H1 (cell line): Measurements from ENCODE around the gene ECT2L. TPM values are rescaled to one million over a fixed set of nuclear protein-coding genes. Genes with fewer than 3 reads are reported as not detected.

Experiments used
- CTCF ChIA-PET: fragments of 300-600 bp; sonication (Branson Sonifier 250); formaldehyde crosslinking; loops from one replicate; lab custom pipeline; 2021; ENCODE audit not compliant: partially characterized antibody; lab: Charles Lee
- POLR2A ChIA-PET: fragments of 300-600 bp; sonication (Branson Sonifier 250); formaldehyde crosslinking; loops from one replicate; lab custom pipeline; 2021; ENCODE audit warnings: inconsistent platforms; ENCODE audit not compliant: partially characterized antibody; lab: Charles Lee
- DNase-seq, 2 experiments: peaks; one replicate each; pipeline versions ENCODE4 v3.0.0 to v3.0.0-alpha.2; 2010 to 2022; ENCODE audit warnings: low spot score in 2 of 2, low read depth in 1 of 2, mixed read lengths in 1 of 2
- FAIRE-seq: peaks from 2 replicates; lab custom pipeline; 2011; peaks lifted over from hg19 to GRCh38; lab: Jason Lieb, UNC
- H2AFZ ChIP-seq: 2 replicates; pipeline ENCODE4 v1.8.1; 2012; ENCODE audit warnings: low read length, inconsistent platforms
- H2AK5ac ChIP-seq: 2 replicates; pipeline ENCODE4 v1.6.1; 2013; ENCODE audit warnings: low read depth, low read length
- H2BK120ac ChIP-seq: replicated peaks from 2 replicates; pipeline ENCODE3; 2013; ENCODE audit warnings: low read depth, low read length, inconsistent platforms
- H2BK12ac ChIP-seq: 2 replicates; pipeline ENCODE4 v1.6.1; 2013; ENCODE audit warnings: low read depth, low read length
- H2BK15ac ChIP-seq: 2 replicates; pipeline ENCODE4 v1.6.1; 2013; ENCODE audit warnings: low read length
- H2BK20ac ChIP-seq: 2 replicates; pipeline ENCODE4 v1.6.1; 2013; ENCODE audit warnings: low read length
- H2BK5ac ChIP-seq: 2 replicates; pipeline ENCODE4 v1.6.1; 2013; ENCODE audit warnings: low read depth, low read length
- H3K14ac ChIP-seq: 2 replicates; pipeline ENCODE4 v1.6.1; 2013; ENCODE audit warnings: inconsistent platforms; ENCODE audit not compliant: insufficient read length
- H3K18ac ChIP-seq: 2 replicates; pipeline ENCODE4 v1.6.1; 2013; ENCODE audit warnings: low read length; ENCODE audit errors: extremely low read depth
- H3K23ac ChIP-seq: 2 replicates; pipeline ENCODE4 v1.6.1; 2013; ENCODE audit warnings: inconsistent platforms; ENCODE audit not compliant: insufficient read length
- H3K23me2 ChIP-seq: 2 replicates; pipeline ENCODE4 v1.6.1; 2013; ENCODE audit warnings: low read depth, low read length
- H3K27ac ChIP-seq: 2 replicates; pipeline ENCODE4 v1.6.1; 2011; ENCODE audit warnings: low read depth, low read length, inconsistent platforms
- H3K27me3 ChIP-seq, 4 experiments: replicated peaks in 1 of 4; 1 replicate in 1 of 4; 2 replicates in 3 of 4; pipeline versions ENCODE4 v1.6.1 to v1.8.1; 2011 to 2013; ENCODE audit warnings: low read length in 3 of 4, mild to moderate bottlenecking in 3 of 4, inconsistent platforms in 2 of 4, mixed read lengths in 2 of 4, moderate library complexity in 1 of 4; ENCODE audit not compliant: control insufficient read depth in 3 of 4, insufficient read depth in 3 of 4; ENCODE audit errors: extremely low read depth in 1 of 4
- H3K36me3 ChIP-seq, 4 experiments: 2 replicates each; pipeline versions ENCODE4 v1.6.1 to v1.8.1; 2011 to 2013; ENCODE audit warnings: mild to moderate bottlenecking in 4 of 4, low read length in 3 of 4, moderate library complexity in 2 of 4, control low read depth in 1 of 4, inconsistent platforms in 1 of 4; ENCODE audit not compliant: insufficient read depth in 4 of 4, control insufficient read depth in 2 of 4
- H3K4ac ChIP-seq: replicated peaks from 2 replicates; pipeline ENCODE3; 2013; ENCODE audit warnings: low read length, low read depth, mixed read lengths, inconsistent platforms; ENCODE audit not compliant: insufficient read length
- H3K4me1 ChIP-seq, 4 experiments: replicated peaks in 1 of 4; 1 replicate in 1 of 4; 2 replicates in 3 of 4; pipeline versions ENCODE4 v1.6.1 to v1.8.1; 2011 to 2013; ENCODE audit warnings: low read length in 3 of 4, inconsistent platforms in 2 of 4, mixed read lengths in 1 of 4; ENCODE audit not compliant: insufficient read depth in 4 of 4, control insufficient read depth in 3 of 4
- H3K4me2 ChIP-seq, 2 experiments: 2 replicates each; pipeline versions ENCODE4 v1.6.1 to v1.8.1; 2011 to 2013; ENCODE audit warnings: low read depth in 2 of 2, low read length in 2 of 2, control low read depth in 1 of 2, inconsistent platforms in 1 of 2, mild to moderate bottlenecking in 1 of 2; ENCODE audit not compliant: insufficient read depth in 1 of 2
- H3K4me3 ChIP-seq, 4 experiments: fragments of 200-600, 300-600 bp in 1 of 4; sonication (generic), shearing (Covaris generic), sonication (Bioruptor Twin) in 1 of 4; 2 replicates each; pipeline versions ENCODE4 v1.5.1 to v1.8.1; 2011 to 2016; ENCODE audit warnings: low read length in 4 of 4, low read depth in 3 of 4, control low read depth in 2 of 4, inconsistent platforms in 2 of 4, mild to moderate bottlenecking in 2 of 4, mixed read lengths in 1 of 4, moderate library complexity in 1 of 4; ENCODE audit not compliant: insufficient read depth in 2 of 4; ENCODE audit errors: extremely low read depth in 1 of 4
- H3K56ac ChIP-seq: replicated peaks from 2 replicates; pipeline ENCODE3; 2013; ENCODE audit warnings: low read depth, mild to moderate bottlenecking, mixed read lengths, low read length, inconsistent platforms; ENCODE audit not compliant: insufficient read length
- H3K79me1 ChIP-seq: 2 replicates; pipeline ENCODE4 v1.6.1; 2013; ENCODE audit warnings: low read depth, low read length, control low read depth
- H3K79me2 ChIP-seq, 2 experiments: 2 replicates each; pipeline versions ENCODE4 v1.6.1 to v1.8.1; 2012 to 2013; ENCODE audit warnings: low read length in 2 of 2, mild to moderate bottlenecking in 2 of 2, inconsistent platforms in 1 of 2; ENCODE audit not compliant: insufficient read depth in 2 of 2, control insufficient read depth in 1 of 2
- H3K9ac ChIP-seq, 4 experiments: replicated peaks in 1 of 4; 1 replicate in 1 of 4; 2 replicates in 3 of 4; pipeline versions ENCODE4 v1.6.1 to v1.8.1; 2011 to 2013; ENCODE audit warnings: low read depth in 3 of 4, low read length in 3 of 4, control low read depth in 2 of 4, mild to moderate bottlenecking in 2 of 4, moderate library complexity in 2 of 4, inconsistent platforms in 1 of 4; ENCODE audit errors: extremely low read depth in 1 of 4
- H3K9me3 ChIP-seq, 2 experiments: 2 replicates each; pipeline versions ENCODE4 v1.6.1 to v1.8.1; 2012 to 2013; ENCODE audit warnings: mild to moderate bottlenecking in 2 of 2, moderate library complexity in 2 of 2, control low read depth in 1 of 2, inconsistent platforms in 1 of 2, low read depth in 1 of 2, low read length in 1 of 2, mixed read lengths in 1 of 2; ENCODE audit not compliant: insufficient read depth in 2 of 2
- H4K20me1 ChIP-seq, 2 experiments: replicated peaks in 1 of 2; 2 replicates each; pipeline versions ENCODE3 to v1.8.1; 2011 to 2013; ENCODE audit warnings: inconsistent platforms in 2 of 2, low read length in 2 of 2, mild to moderate bottlenecking in 1 of 2; ENCODE audit not compliant: insufficient read depth in 2 of 2, control insufficient read depth in 1 of 2
- H4K5ac ChIP-seq: 2 replicates; pipeline ENCODE4 v1.6.1; 2013; ENCODE audit warnings: low read length, low read depth, mixed read lengths, inconsistent platforms; ENCODE audit not compliant: insufficient read length
- H4K8ac ChIP-seq: 2 replicates; pipeline ENCODE4 v1.8.0; 2013; ENCODE audit warnings: mild to moderate bottlenecking, moderate library complexity, low read length, inconsistent platforms; ENCODE audit not compliant: insufficient read depth; ENCODE audit errors: extremely low read depth
- H4K91ac ChIP-seq: replicated peaks from 2 replicates; pipeline ENCODE3; 2013; ENCODE audit warnings: low read length, mixed read lengths, inconsistent platforms; ENCODE audit not compliant: insufficient read length
- CREB1 ChIP-seq: IDR thresholded peaks from 2 replicates; pipeline ENCODE4 v1.6.1; 2012; ENCODE audit warnings: inconsistent platforms
- GABPA ChIP-seq: IDR thresholded peaks from 2 replicates; pipeline ENCODE4 v1.6.1; 2011; ENCODE audit warnings: mild to moderate bottlenecking, low read length, moderate library complexity, borderline replicate concordance; ENCODE audit not compliant: insufficient read depth
- GTF2F1 ChIP-seq: IDR thresholded peaks from 2 replicates; pipeline ENCODE4 v1.6.1; 2012; ENCODE audit warnings: low read depth, low read length, improper control_type of control experiment, borderline replicate concordance
- USF2 ChIP-seq: IDR thresholded peaks from 2 replicates; pipeline ENCODE4 v1.6.1; 2011; ENCODE audit warnings: low read length, improper control_type of control experiment
- ZNF274 ChIP-seq: IDR thresholded peaks from 2 replicates; pipeline ENCODE4 v1.7.0; 2012; ENCODE audit warnings: low read length, borderline replicate concordance; ENCODE audit errors: extremely low read depth
- WGBS, 2 experiments: shearing (Covaris generic) in 1 of 2; methylation state at CpG; one replicate each; pipeline versions ENCODE4 v1.1.6 to v1.1.7; 2013 to 2015; ENCODE audit warnings: low lambda C conversion rate in 2 of 2, mixed read lengths in 2 of 2, inconsistent platforms in 1 of 2, low coverage in 1 of 2, missing lambda C conversion rate in 1 of 2; ENCODE audit not compliant: insufficient replicate concordance in 2 of 2, insufficient coverage in 1 of 2, insufficient read length in 1 of 2; ENCODE audit errors: extremely low coverage in 1 of 2, missing lambda C conversion rate in 1 of 2; 5-methylcytosine and 5-hydroxymethylcytosine counted together
- polyA plus RNA-seq, 7 experiments: library from polyadenylated mRNA; depleted of rRNA in 3 of 7; stranded (reverse) in 5 of 7; unstranded in 2 of 7; fragments of >200 nt in 5 of 7; fragments of 200-250 nt in 2 of 7; gene quantifications; 1 replicate in 5 of 7; 2 replicates in 1 of 7; 4 replicates in 1 of 7; pipeline versions ENCODE4 v1.2.1 to v1.2.3, GENCODE V29; 2011 to 2013; ENCODE audit warnings: missing spikeins in 2 of 7, mixed read lengths in 2 of 7
- total RNA-seq: library from RNA; stranded (reverse); fragmentation: NEBNext Ultra II Directional; extraction: Animal tissue kit (Norgen Biotek cat#: 25700); gene quantifications from 2 replicates; pipeline ENCODE4 v1.2.1, GENCODE V29; 2021

ECT2L gene
- total and polyA plus RNA-seq, 2 of the 8 experiments (the other 6 are each of a cell fraction or from before 2014, with no cell fraction given) = not detected

- Histone ChIP-seq H3K23me2 (no peaks in the 10 kb centered on the region; the same call in 1 of the 2 replicates), H3K79me2 (no peaks in the 10 kb centered on the region), H3K56ac (no peak overlapping the region), H3K9ac (no peak overlapping the region), H3K23ac (no peak overlapping the region), H3K18ac (peak overlapping the region; percentile 79), H3K9me3 (no peaks in the 10 kb centered on the region), H2BK5ac (peak overlapping the region; percentile 80; the same call in 1 of the 2 replicates), H3K4me3 (no peak overlapping the region), H3K79me1 (no peaks in the 10 kb centered on the region), H2AK5ac (no peak overlapping the region), H4K5ac (peak overlapping the region; percentile 41), H3K36me3 (no peaks in the 10 kb centered on the region), H4K91ac (peak overlapping the region; percentile 45), H3K27me3 (no peaks in the 10 kb centered on the region; a peak in 1 of 7 replicates), H4K20me1 (no peaks in the 10 kb centered on the region), H3K4ac (no peak overlapping the region), H3K4me2 (peak overlapping the region in 1 of 2 experiments; percentile 57; a peak in 2 of 4 replicates), H3K27ac (no peak overlapping the region), H3K14ac (no peak overlapping the region), H2AFZ (peak overlapping the region; percentile 80; the same call in 1 of the 2 replicates), H2BK20ac (peak overlapping the region; percentile 98; the same call in 1 of the 2 replicates), H2BK15ac (peak overlapping the region; percentile 89; the same call in 1 of the 2 replicates), H4K8ac (no peak overlapping the region), H2BK120ac (peak overlapping the region; percentile 2), H2BK12ac (peak overlapping the region; percentile 85; the same call in 1 of the 2 replicates), H3K4me1 (peaks cover 0 to 6% (median 3%) of the 10 kb centered on the region in 4 experiments; a peak in 4 of 7 replicates)
- POLR2A ChIA-PET = interaction anchor here (0.9 to 2.6 kb wide), 8 partner anchors 19 to 556 kb away, joined by 3 to 10 read pairs (median 3); partner anchors contain the start of genes CITED2 and REPS1
- DNase-seq (no peak), FAIRE-seq (no peak)
- TF ChIP-seq GABPA = no peak
- no peak for TF ChIP-seq ZNF274
- TF ChIP-seq CREB1 = no peak
- no peak for TF ChIP-seq USF2
- TF ChIP-seq GTF2F1 = no peak
- CTCF ChIA-PET = interaction anchor here (0.5 to 1.4 kb wide), 5 partner anchors 16 to 42 kb away, joined by 3 to 4 read pairs (median 3); no protein-coding TSS in a partner anchor
- 81% methylated on average over 10 of the region's 10 CpGs; no CpG with 5 or more reads in 1 of the 2 experiments for WGBS, 2 experiments
Observed at GRCh38 chr6:138818496-138819194, 22.8 kb downstream of the ECT2L start.
